ENCODE data around the gene SNRK. TPM values are rescaled to one million over a fixed set of nuclear protein-coding genes. Genes with fewer than 3 reads are reported as not detected.

SNRK gene
- total and polyA plus RNA-seq, 2 donors (not counting 3 experiments of a cell fraction or from before 2014, with no cell fraction given) = 43.3 to 99.9 TPM

- Histone ChIP-seq H3K9me1 (replicated peaks; ENCODE audit: control insufficient read depth, extremely low read depth, insufficient read depth, low read length) (no peaks in the 10 kb centered on the region), H3K36me3 (ENCODE audit: control insufficient read depth in 2 of 2, extremely low read depth in 1 of 2, insufficient read depth in 2 of 2, low read length in 2 of 2) (peaks cover 0 to 4% of the 10 kb centered on the region in 2 experiments), H3K4me2 (ENCODE audit: insufficient read depth, low read length) (no peak overlapping the region), H4K20me1 (replicated peaks; ENCODE audit: control insufficient read depth, extremely low read depth, insufficient read depth, low read length) (no peaks in the 10 kb centered on the region), H3K4me3 (replicated peaks in 1 of 3; ENCODE audit: insufficient read depth in 1 of 3, low read depth in 1 of 3, low read length in 3 of 3) (no peak overlapping the region), H3K27ac (ENCODE audit: insufficient read depth, low read depth, low read length) (no peak overlapping the region), H3K9me3 (replicated peaks; ENCODE audit: control insufficient read depth, insufficient read depth, low read length) (no peaks in the 10 kb centered on the region), H3K4me1 (ENCODE audit: control insufficient read depth, extremely low read depth, insufficient read depth, low read length) (no peaks in the 10 kb centered on the region), H3K79me2 (ENCODE audit: control insufficient read depth, insufficient read depth, low read length) (no peaks in the 10 kb centered on the region), H3K9ac (replicated peaks; ENCODE audit: extremely low read depth, insufficient read depth, low read length) (no peak overlapping the region), H2AFZ (ENCODE audit: low read depth, low read length) (no peak overlapping the region), H3K27me3 (ENCODE audit: control insufficient read depth in 2 of 2, insufficient read depth in 2 of 2, low read length in 2 of 2) (no peaks in the 10 kb centered on the region)
- ChIA-PET CTCF (no interaction called here), POLR2A (no interaction called here)
- DNase-seq (ENCODE audit: low read depth, low spot score) = no peak
- TF ChIP-seq MYC (IDR thresholded peaks at IDR 0.05; ENCODE audit: low read depth, low read length) = no peak
- no peak for TF ChIP-seq FOS (IDR thresholded peaks at IDR 0.05; ENCODE audit: borderline replicate concordance, insufficient read depth, low read length)
- TF ChIP-seq POLR2AphosphoS5 (IDR thresholded peaks at IDR 0.05; ENCODE audit: insufficient read depth, low read depth, low read length) = no peak
- TF ChIP-seq POLR2A (IDR thresholded peaks at IDR 0.05; ENCODE audit: low read depth, low read length) = no peak
- TF ChIP-seq, protein P1, sequence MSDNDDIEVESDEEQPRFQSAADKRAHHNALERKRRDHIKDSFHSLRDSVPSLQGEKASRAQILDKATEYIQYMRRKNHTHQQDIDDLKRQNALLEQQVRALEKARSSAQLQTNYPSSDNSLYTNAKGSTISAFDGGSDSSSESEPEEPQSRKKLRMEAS (IDR thresholded peaks at IDR 0.05; ENCODE audit: insufficient read depth, insufficient read length) = no peak
- TF ChIP-seq JUN (IDR thresholded peaks at IDR 0.05; ENCODE audit: borderline replicate concordance, insufficient read depth, insufficient read length, low read depth) = no peak
- no peak for TF ChIP-seq EZH2 (IDR thresholded peaks at IDR 0.05; ENCODE audit: borderline replicate concordance, low read depth, low read length, severe bottlenecking)
- no peak for TF ChIP-seq CTCF (IDR thresholded peaks at IDR 0.05; ENCODE audit: extremely low read depth in 1 of 2, insufficient read depth in 1 of 2, low read depth in 1 of 2, low read length in 2 of 2)
- no peak for TF ChIP-seq GATA2 (IDR thresholded peaks at IDR 0.05; ENCODE audit: insufficient read depth, insufficient read length, low read depth, low read length)
- FAIRE-seq = no peak
- intact Hi-C loops (cut with micrococcal nuclease) (no loop called here), dilution Hi-C loops (cut with MboI; ENCODE audit: extremely low pct_ligation_motif_present, low sequenced_read_pairs) (no loop called here)
- no TSS peak for BruUV-seq (replicated peaks)
Observed at GRCh38 chr3:43364926-43365325, 78.6 kb downstream of the SNRK start.

Measured in endothelial cell of umbilical vein (primary cell).